Activated CD8-positive, alpha-beta memory T cell treated with anti-CD3 and anti-CD28 coated beads, Interleukin-2, amount 50 U/mL, for 4 hours (primary cell): ENCODE results near the gene SETD1B.
A peak's percentile ranks its signal among the peaks of the same experiment; 100 is the strongest.
"Not testable (repeated sequence)": the region's sequence is repeated elsewhere in the genome, so short reads cannot be mapped to it uniquely, and the experiment has no call there.

ENCODE experiments used
- DNase-seq: peaks from one replicate; pipeline ENCODE4 v3.0.0-alpha.2; 2020

The SETD1B gene

DNA sequence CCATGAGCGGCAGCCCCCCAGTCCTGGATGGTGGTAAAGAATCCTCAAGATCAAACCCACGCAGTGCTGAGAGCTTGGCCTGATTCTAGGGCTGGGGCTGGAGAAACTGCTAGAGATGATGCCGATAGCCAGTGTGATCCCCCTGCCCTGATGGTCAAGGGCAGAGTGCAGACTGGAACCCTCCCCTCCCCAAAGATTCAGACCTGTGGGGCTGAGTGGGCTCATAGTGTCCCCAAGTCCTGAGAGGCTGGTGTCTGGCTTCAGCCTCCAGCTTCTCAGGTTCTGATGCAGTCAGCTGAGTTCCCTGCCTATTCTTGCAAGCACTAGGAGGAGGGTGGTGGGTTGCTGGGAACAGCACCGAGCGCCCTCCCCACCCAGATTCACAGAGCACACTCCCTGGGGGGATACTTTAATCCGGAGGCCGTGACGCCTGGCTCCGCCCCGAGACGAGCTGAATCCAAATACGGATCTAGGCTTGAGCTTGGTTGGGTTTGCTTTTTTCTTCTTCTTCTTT, 22.3 kb upstream of the SETD1B start:
- DNase-seq, result no peak

GRCh38 chr12:121781998-121782979, 21.5 kb upstream of the SETD1B start:
- peak; percentile 63 for DNase-seq

- no peak for DNase-seq
Measured at GRCh38 chr12:121783766-121784165, 20.0 kb upstream of the SETD1B start.

DNA sequence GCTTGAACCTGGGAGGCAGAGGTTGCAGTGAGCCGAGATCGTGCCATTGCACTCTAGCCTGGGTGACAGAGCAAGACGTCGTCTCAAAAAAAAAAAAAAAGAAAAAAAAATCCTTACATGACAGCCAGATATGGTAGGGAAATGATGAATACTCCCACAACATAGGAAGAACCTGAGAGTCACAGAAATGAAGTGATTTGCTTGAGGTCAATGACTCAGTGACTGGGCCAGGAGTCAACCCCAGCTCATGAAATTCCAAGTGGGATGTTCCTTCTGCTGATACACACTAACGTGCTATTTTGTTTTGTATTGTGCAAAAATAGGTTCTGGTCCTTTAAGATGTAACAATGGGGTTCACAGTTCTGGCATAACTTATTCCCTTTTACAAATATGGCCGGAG, 19.3 kb upstream of the SETD1B start:
- no peak for DNase-seq

- DNase-seq, result peak; percentile 53
Measured at GRCh38 chr12:121786440-121786825, 17.4 kb upstream of the SETD1B start.

GRCh38 chr12:121787063-121788025, 16.5 kb upstream of the SETD1B start:
- no peak for DNase-seq

DNA sequence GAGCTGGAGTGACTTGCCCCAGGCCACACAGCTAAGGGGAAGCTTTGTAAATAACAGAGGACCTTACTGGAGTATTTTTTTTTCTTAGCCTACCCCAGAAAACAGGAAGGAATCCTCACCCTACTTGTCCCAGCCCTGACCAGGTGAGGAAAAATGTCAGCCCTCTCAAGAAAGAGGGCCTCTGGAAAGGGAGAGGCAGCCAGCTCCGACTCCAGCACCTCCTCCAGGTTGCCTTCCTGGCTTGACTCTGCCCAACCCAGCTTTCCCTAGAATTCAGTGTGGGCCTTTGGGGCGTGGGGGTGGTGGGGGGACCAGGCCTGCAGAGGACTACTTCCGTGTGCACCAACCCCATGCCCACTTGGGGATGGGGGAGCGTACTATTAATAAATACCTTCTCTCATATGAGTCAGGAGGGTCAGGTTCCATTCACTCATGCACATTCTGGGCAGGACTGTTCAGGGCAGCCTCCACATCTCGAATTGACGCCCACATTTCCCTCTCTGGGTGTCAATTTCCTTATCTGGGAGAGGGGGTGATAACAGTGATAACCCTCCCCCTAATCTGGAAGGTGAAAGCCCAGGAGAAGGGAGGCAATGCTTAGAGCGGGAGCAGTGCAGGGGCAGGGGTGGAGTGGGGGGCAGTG, 15.5 kb upstream of the SETD1B start:
- DNase-seq, result no peak

DNA sequence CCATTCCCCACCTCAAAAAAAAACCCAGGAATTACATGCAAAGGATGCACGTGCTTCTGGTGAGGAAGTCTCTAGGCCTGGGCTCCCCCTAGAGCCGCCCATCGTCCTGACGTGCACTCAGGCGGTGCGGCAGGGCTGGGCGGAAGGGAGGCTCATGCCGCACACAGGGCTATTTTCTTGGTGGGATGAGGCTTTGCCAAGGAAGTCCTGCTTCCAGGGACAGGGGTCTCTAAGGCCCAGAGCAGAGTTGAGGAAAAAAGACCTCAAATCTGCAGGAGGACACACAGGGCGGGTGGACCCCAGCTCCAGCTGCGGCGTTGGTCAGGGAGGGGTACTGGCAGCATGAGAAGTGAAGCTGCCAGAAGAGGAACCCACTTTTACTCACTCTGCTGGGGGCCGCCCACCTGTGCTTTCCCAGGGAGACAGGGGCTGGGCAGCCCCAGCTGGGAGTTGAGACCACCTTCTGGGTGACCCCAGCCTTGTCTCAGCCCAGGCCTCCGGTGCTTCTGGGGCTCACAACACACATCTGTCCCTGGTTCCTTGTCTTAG, 14.5 kb upstream of the SETD1B start:
- peak; percentile 45 for DNase-seq

DNA sequence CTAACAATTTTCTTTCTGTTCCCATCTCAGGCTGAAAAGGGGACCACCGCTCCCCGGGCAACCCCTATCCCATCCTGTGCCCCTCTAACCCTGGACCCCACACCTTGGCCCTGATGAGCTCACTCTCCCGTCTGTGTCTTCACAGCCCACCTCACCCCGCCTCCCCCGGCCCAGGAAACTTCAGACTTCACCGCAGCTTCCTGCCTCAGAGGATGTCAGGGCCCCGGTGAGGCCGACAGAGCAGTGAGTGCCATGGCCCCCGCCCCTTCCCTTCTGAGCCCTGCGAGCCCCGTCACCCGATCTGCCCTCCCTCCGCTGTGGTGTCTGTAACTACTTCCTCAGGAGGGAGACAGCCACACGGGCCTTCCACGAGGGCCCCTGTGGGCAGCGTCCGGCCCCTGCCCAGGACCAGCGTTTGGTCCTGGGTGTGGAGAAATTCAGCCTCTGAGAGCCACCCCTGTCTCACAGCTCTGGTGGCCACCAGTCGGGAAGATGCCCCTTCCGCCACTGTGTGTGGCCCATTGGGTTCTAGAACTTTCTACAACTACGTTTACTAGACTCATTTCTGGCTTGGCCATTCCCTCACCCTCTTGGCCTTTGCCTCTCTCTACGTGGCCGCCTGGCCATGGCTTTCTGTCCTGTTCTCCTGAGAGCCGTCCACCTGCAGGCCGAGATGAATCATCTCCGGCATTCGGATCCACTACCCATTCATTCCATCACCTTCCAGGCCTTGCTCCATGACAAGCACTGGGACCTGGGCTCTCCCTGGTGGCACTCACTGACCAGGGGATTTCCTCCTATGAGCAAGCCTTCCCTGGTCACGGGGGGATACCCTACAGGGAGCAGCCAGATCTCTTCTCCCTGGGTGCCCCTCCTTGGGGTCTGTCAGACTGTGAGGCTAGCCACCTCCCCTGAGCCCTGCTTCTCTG, 13.7 kb upstream of the SETD1B start:
- peak; percentile 94 for DNase-seq

GRCh38 chr12:121790785-121791184, 13.0 kb upstream of the SETD1B start:
- DNase-seq, result not testable (repeated sequence)

DNA sequence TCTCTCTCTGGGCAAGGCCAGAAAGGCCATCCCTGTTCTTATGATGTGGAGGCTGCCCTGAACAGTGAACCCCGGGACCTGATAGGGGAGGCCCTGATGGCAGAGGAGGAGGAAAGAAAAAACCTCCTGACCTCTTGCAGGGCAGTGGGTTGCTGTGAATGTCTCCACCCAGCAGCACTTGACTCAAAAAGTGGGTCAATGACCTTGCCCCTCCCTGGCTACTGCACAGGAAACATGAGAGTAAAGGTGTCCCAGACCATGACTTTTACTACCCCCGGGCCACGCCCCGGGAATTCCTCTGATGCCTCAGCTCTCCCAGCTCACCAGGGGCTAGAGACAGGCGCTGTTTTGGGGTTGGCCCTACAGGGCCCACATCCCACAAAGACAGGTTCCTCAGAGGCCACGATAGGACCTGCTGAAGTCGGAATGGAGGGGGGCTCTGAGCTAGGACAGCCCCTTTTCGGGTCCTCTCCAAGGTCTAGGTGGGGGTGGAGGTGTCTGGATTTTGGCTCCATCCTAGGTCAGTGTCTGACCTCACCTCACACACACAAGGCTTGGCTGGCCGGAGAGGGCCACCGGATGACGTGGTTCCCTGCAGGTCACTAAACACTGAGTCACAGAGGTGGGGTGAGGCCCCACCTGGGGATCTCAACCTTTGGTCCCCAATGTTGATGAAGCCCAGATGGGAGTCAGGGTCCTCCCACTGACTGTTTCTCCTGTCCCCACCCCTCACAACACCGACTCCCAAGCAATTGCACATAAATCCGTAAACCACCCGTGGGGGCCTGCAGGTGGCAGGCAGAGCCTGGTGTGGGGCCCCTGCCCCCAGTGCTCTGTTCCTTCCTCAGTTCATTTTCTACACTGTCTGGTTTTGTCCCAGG, 11.9 kb upstream of the SETD1B start:
- peak; percentile 44 for DNase-seq

DNA sequence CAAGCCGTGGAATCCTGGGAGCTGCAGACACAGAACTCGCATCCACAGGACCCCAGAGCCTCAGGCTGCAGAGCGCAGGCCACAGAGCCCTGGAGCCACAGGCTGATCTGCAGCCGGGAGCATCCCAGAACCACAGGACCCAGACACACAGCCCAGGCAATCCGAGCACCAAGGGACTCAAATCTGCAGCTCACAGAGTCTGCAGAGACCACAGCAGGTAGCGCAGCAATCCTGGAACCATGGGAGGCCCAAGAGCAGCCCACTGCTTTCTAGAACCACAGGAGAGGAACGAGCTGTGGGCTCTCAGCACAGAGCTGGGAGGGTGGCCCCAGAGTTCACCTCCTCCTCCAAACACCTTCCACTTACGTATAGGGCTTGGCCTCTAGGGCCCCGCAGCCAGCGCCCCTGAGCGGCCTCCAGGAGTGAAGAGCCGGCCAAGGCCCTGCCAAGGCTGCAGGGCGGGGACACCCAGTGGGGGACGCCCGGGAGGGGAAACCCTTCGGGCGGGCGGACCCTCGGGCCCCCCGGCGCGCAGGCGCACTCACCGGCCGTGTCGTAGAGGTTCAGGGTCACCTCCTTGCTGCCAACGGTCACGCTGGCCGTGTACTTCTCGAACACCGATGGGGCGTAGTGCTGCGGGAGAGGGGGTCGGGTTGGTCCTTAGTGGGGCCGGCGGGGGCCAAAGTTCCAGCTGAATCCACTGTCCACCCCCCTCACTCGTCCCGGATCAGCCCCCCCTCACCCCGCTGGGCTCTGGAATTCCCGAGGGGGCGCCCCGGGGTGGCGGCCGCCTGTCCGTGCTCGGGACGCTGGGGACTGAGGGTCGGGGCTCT, 11.0 kb upstream of the SETD1B start:
- peak; percentile 50 for DNase-seq

DNA sequence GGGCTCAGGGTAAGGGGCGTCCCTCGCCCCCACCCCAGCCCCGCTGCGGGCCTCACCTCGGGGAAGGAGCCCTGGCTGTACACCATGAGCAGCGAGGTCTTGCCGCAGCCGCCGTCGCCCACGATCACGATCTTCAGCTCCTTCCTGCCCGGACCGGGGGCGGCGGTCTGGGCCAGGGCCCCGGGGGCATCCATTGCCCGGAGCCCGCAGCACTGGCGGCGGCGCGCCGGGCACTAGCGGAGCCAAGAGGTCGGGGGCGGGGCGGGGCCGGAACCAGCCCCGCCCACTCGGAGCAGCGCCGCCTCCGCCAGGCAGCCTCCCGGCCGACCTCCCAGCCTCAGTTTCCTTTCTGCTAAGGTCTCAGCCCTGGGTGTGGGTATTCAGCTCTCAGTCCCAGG, 10.4 kb upstream of the SETD1B start, which contains the start of gene RHOF:
TSS of gene RHOF (minus strand) at position 249 of the 398 bp plus-strand sequence. CDS start at position 194, 55 bp downstream.
- DNase-seq, result peak; percentile 70

DNA sequence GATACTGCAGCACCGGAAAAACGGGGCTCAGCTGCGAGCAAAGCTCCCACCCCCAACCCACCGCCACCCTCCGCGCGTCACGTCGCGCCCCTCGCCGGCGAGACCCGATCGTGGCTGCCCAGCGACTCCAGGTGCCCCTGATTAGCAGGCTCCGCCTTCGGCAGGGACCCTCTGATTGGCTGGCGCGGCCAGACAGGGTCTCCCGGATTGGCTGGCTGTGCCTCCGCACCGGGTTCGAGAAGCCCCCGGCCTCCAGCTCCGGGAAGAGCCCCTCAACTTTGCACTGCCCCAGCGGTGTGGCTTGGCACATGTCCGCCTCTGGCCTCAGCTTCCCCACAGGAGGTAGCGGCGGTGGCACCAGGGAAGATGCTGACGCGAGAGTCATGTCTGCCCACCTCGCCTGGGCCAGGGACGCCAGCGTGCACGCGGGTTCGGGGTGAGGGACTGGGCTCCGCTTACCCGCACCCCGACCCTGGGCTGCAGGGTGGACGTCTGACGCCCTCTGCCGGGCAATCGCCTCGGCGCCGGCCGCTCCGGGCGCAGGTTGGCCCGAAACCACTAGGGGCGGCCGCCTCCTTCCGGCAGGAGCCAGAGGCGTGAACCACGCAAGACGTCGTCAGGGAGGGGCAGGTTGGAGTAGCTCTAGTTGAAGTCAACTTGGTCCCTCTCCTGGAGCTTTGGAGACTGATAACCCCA, 9.8 kb upstream of the SETD1B start:
- DNase-seq, result peak; percentile 96

- peak; percentile 44 for DNase-seq
Measured at GRCh38 chr12:121794534-121795033, 9.2 kb upstream of the SETD1B start.

GRCh38 chr12:121795034-121795968, 8.5 kb upstream of the SETD1B start:
- peak; percentile 87 for DNase-seq
